A549 treated with CpdA at 1 μM for 4 hours (cell line): ENCODE measurements around the gene WIZ. TPM values are rescaled to one million over a fixed set of nuclear protein-coding genes. Genes with fewer than 3 reads are reported as not detected.

ENCODE experiments used
- total RNA-seq: library from RNA; stranded (reverse); fragments of 200-300 nt; extraction: Qiagen RNA extraction; gene quantifications from 5 replicates; pipeline ENCODE4 v1.2.3, GENCODE V29; 2022; ENCODE audit warnings: low read depth

The WIZ gene
- total RNA-seq, result 14.6 to 23.6 TPM (median 23.3 TPM) in 5 replicates

DNA sequence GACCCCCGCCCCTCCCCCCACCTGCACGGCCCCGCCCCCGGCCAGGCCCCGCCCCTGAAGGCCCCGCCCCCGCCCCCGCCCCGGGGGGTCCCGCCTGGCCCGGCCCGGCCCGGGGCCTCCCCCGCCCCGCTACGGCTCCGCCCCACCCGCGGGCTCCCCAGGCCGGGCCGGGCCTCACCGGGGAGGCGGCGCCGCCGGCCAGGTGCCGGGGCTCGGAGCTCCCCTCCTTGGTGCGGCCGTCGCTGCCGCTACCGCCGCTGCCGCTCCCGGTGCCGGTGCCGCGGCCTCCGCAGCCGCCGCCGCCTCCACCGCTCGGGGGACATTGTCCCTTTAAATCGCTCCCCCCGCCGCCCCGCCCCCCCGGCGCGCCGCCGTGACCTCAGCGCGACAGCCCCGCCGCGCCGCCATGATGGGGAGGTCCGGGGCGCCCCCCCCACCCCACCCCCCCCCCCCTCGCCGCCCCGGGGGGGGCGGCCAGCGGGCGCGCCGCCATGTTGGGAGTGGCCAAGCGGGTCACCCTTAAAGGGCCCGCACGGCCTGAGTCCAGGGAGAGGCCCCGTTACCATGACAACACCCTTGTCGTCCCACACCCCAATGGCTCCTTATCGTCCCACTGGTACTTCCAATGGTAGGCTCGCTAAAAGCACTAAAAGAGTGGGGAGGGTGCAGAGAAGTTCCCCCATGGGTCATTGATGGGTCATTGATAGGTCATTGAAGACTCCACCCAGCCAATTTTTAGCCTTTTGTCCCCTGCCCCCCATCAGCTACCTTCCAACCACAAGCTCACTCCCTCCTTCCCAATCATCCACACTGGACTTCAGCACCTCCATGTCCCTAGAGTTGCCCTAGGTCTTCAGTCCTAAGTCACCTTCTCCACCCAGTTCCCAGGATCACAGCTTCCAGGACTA, at the start of gene WIZ:
Gene WIZ (minus strand): TSS at position 337 of the 908 bp plus-strand sequence. CDS start 1,649 bp downstream, outside the sequence.

GRCh38 chr19:15479391-15480345, 29.9 kb upstream of the WIZ start, which contains the start of gene PGLYRP2:
Gene PGLYRP2, minus strand, starts transcription at chr19:15479501. Its CDS starts 130 bp downstream, at chr19:15479371.

GRCh38 chr19:15464394-15465385, 14.9 kb upstream of the WIZ start, which contains the start of gene RASAL3:
Gene RASAL3, minus strand, starts transcription at chr19:15464544. Its CDS starts 186 bp downstream, at chr19:15464358.

GRCh38 chr19:15418579-15419412, 31.0 kb downstream of the WIZ start, which contains the start of gene AKAP8L:
Gene AKAP8L, minus strand, starts transcription at chr19:15418988. Its CDS starts 65 bp downstream, at chr19:15418923.

GRCh38 chr19:15379083-15379998, 70.4 kb downstream of the WIZ start, which contains the start of gene AKAP8:
Gene AKAP8, minus strand, starts transcription at chr19:15379787. Its CDS starts 56 bp downstream, at chr19:15379731.

Other genes starting within 250 kb of the WIZ start
- gene NOTCH3, start 249.0 kb downstream of the WIZ start, total RNA-seq, result 5.9 to 9.0 TPM (median 8.6 TPM) in 5 replicates
- 0.05 to 0.13 TPM (median 0.09 TPM) in 3 of 5 replicates, not detected in the others for gene EPHX3, start 217.5 kb downstream of the WIZ start, total RNA-seq
- 26.1 to 30.7 TPM (median 26.7 TPM) in 5 replicates for gene BRD4, start 117.4 kb downstream of the WIZ start, total RNA-seq
- 15.6 to 18.1 TPM (median 16.9 TPM) in 5 replicates for gene AKAP8, start 70.2 kb downstream of the WIZ start, total RNA-seq
- 36.6 to 40.0 TPM (median 38.8 TPM) in 5 replicates for gene AKAP8L, start 31.0 kb downstream of the WIZ start, total RNA-seq
- not detected in 5 replicates for gene RASAL3, start 14.6 kb upstream of the WIZ start, total RNA-seq
- not detected in 5 replicates for gene PGLYRP2, start 29.5 kb upstream of the WIZ start, total RNA-seq
- 0.06 to 0.09 TPM (median 0.07 TPM) in 3 of 5 replicates, not detected in the others for gene CYP4F22, start 58.6 kb upstream of the WIZ start, total RNA-seq
- not detected in 5 replicates for gene CYP4F8, start 165.3 kb upstream of the WIZ start, total RNA-seq
- 2.1 to 2.9 TPM (median 2.4 TPM) in 5 replicates for gene CYP4F3, start 190.9 kb upstream of the WIZ start, total RNA-seq
- 0.97 to 1.6 TPM (median 1.5 TPM) in 5 replicates for gene CYP4F12, start 223.1 kb upstream of the WIZ start, total RNA-seq